Bronchial epithelial cell (primary cell): ENCODE results near the gene FHIT. TPM values are rescaled to one million over a fixed set of nuclear protein-coding genes. Genes with fewer than 3 reads are reported as not detected.

Experiments
- DNase-seq: peaks from one replicate; pipeline ENCODE4 v3.0.0-alpha.2; 2010; ENCODE audit warnings: low read depth
- FAIRE-seq: peaks from 2 replicates; lab custom pipeline; 2011; peaks lifted over from hg19 to GRCh38; lab: Jason Lieb, UNC
- H3K27me3 ChIP-seq: 2 replicates; pipeline ENCODE4 v1.5.1; 2011; ENCODE audit warnings: low read length; ENCODE audit not compliant: control insufficient read depth, insufficient read depth
- H3K36me3 ChIP-seq: 2 replicates; pipeline ENCODE4 v1.5.1; 2011; ENCODE audit warnings: low read length; ENCODE audit not compliant: control insufficient read depth, insufficient read depth
- H3K4me3 ChIP-seq: 2 replicates; pipeline ENCODE4 v1.5.1; 2011; ENCODE audit warnings: mild to moderate bottlenecking, low read depth, low read length, control low read depth
- CTCF ChIP-seq: IDR thresholded peaks from 2 replicates; pipeline ENCODE4 v1.5.1; 2011; ENCODE audit warnings: mild to moderate bottlenecking, moderate library complexity, low read length, control low read depth, inconsistent platforms; ENCODE audit not compliant: insufficient read depth, severe bottlenecking
- total RNA-seq: library from RNA; depleted of rRNA; stranded (reverse); fragments of >200 nt; gene quantifications from 2 replicates; pipeline ENCODE4 v1.2.1, GENCODE V29; 2014

FHIT gene
- total RNA-seq, 1 donor from 2014 or later = 1.6 TPM

- no peak for FAIRE-seq
- no peak for DNase-seq
Observed at GRCh38 chr3:60240492-60240891, 1010.8 kb downstream of the FHIT start.

GRCh38 chr3:60238550-60238949 lies 1012.7 kb downstream of the FHIT start:
- Histone ChIP-seq H3K27me3 (no peaks in the 10 kb centered on the region), H3K36me3 (no peaks in the 10 kb centered on the region), H3K4me3 (no peak overlapping the region)
- FAIRE-seq (no peak), DNase-seq (no peak)
- no peak for TF ChIP-seq CTCF

More at GRCh38 chr3:60240492-60240891, 1010.8 kb downstream of the FHIT start:
- Histone ChIP-seq H3K27me3 (no peaks in the 10 kb centered on the region), H3K36me3 (no peaks in the 10 kb centered on the region), H3K4me3 (no peak overlapping the region)
- TF ChIP-seq CTCF = no peak

- H3K4me3 ChIP-seq = no peak overlapping the region
- no peak for TF ChIP-seq CTCF
- FAIRE-seq = no peak
- no peaks in the 10 kb centered on the region for H3K36me3 ChIP-seq
- no peaks in the 10 kb centered on the region for H3K27me3 ChIP-seq
- no peak for DNase-seq
Observed at GRCh38 chr3:60229502-60229901, 1021.8 kb downstream of the FHIT start.

GRCh38 chr3:60228823-60229222 lies 1022.4 kb downstream of the FHIT start:
- Histone ChIP-seq H3K27me3 (no peaks in the 10 kb centered on the region), H3K4me3 (no peak overlapping the region), H3K36me3 (no peaks in the 10 kb centered on the region)
- DNase-seq (no peak), FAIRE-seq (no peak)
- no peak for TF ChIP-seq CTCF

GRCh38 chr3:60226912-60227311 lies 1024.3 kb downstream of the FHIT start:
- FAIRE-seq (no peak), DNase-seq (no peak)
- TF ChIP-seq CTCF = no peak
- H3K27me3 ChIP-seq = no peaks in the 10 kb centered on the region
- no peak overlapping the region for H3K4me3 ChIP-seq
- H3K36me3 ChIP-seq = no peaks in the 10 kb centered on the region

GRCh38 chr3:60225848-60226247 lies 1025.4 kb downstream of the FHIT start:
- H3K4me3 ChIP-seq = no peak overlapping the region
- FAIRE-seq (no peak), DNase-seq (no peak)
- H3K36me3 ChIP-seq = no peaks in the 10 kb centered on the region
- TF ChIP-seq CTCF = no peak
- H3K27me3 ChIP-seq = no peaks in the 10 kb centered on the region
